Pons (tissue), 1 donor: ENCODE data around the gene CD160.
"Not testable (repeated sequence)": the region's sequence is repeated elsewhere in the genome, so short reads cannot be mapped to it uniquely, and the experiment has no call there.

Experiments
- DNase-seq: peaks from one replicate; pipeline ENCODE4 v3.0.0-alpha.2; 2016; ENCODE audit warnings: low spot score

Gene CD160

GRCh38 chr1:145758575-145758974 lies 39.3 kb downstream of the CD160 start:
- DNase-seq, result no peak

GRCh38 chr1:145759721-145760120 lies 40.4 kb downstream of the CD160 start:
- DNase-seq, result no peak

GRCh38 chr1:145760395-145760949 lies 41.2 kb downstream of the CD160 start:
- not testable (repeated sequence) for DNase-seq

GRCh38 chr1:145761498-145761897 lies 42.2 kb downstream of the CD160 start:
- not testable (repeated sequence) for DNase-seq

DNA sequence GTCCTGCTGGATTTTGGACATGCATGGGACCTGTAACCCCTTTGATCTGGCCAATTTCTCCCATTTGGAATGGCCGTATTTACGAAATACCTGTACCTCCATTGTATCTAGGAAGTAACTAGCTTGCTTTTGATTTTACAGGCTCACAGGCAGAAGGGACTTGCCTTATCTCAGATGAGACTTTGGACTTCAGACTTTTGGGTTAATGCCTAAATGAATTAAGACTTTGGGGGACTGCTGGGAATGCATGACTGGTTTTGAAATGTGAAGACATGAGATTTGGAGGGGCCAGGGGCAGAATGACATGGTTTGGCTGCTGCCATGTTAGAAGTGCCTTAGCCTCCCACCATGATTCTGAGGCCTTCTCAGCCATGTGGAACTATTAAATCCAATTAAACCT lies 42.7 kb downstream of the CD160 start:
- not testable (repeated sequence) for DNase-seq

GRCh38 chr1:145764231-145764940 lies 45.1 kb downstream of the CD160 start:
- not testable (repeated sequence) for DNase-seq

DNA sequence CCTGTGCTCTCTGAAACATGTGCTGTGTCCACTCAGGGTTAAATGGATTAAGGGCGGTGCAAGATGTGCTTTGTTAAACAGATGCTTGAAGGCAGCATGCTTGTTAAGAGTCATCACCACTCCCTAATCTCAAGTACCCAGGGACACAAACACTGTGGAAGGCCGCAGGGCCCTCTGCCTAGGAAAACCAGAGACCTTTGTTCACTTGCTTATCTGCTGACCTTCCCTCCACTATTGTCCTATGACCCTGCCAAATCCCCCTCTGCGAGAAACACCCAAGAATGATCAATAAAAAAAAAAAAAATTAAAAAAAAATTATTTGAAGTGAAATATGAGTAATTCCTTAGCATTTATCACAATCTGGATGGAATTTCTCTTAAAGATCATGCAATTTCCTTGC lies 45.8 kb downstream of the CD160 start:
- DNase-seq, result not testable (repeated sequence)

- DNase-seq, result not testable (repeated sequence)
These were observed 46.5 kb downstream of the CD160 start for GRCh38 chr1:145765585-145766360.

DNA sequence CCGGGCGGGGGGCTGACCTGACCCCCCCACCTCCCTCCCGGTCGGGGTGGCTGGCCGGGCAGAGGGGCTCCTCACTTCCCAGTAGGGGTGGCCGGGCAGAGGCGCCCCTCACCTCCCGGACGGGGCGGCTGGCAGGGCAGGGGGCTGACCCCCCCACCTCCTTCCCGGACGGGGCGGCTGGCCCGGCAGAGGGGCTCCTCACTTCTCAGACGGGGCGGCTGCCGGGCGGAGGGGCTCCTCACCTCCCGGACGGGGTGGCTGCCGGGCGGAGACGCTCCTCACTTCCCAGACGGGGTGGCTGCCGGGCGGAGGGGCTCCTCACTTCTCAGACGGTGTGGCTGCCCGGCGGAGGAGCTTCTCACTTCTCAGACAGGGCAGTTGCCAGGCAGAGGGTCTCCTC lies 47.6 kb downstream of the CD160 start:
- not testable (repeated sequence) for DNase-seq

GRCh38 chr1:145768004-145768403 lies 48.7 kb downstream of the CD160 start:
- not testable (repeated sequence) for DNase-seq

DNA sequence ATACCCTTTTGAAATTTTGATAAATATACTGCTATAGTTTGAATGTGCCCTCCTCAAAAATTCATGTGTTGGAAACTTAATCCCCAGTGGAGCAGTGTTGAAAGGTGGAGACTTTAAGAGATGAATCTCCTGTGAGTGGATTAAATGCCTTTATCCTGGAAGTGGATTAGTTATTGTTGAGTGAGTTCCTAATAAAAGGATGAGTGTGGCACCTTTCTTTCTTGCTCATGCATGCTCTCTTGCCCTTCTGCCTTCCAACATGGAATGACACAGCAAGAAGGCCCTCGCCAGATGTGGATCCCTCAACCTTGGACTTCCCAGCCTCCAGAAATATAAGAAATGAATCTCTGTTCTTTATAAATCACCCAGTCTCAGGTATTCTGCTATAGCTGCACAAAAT lies 51.8 kb downstream of the CD160 start:
- DNase-seq, result no peak

- no peak for DNase-seq
These were observed 54.1 kb downstream of the CD160 start for GRCh38 chr1:145773423-145773822.

GRCh38 chr1:145777357-145778145 lies 58.3 kb downstream of the CD160 start:
- DNase-seq, result no peak

DNA sequence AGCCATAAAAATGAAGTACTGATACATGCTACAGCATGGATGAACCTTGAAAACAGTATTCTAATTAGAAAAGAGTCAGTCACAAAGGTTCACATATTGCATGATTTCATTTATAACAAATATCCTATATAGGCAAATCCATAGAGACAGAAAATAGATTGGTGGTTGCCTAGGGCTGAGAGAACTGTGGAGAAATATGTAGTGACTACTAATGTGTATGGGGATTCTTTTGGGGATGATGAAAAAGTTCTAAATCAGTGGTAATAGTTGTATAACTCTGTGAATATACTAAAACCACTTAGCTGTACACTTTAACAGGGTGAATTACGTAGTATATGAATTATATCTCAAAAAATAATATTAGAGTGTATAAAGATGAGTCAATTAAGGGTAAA lies 58.8 kb downstream of the CD160 start:
- DNase-seq, result no peak

GRCh38 chr1:145782272-145783099 lies 63.2 kb downstream of the CD160 start:
- no peak for DNase-seq

- DNase-seq, result no peak
These were observed 65.1 kb downstream of the CD160 start for GRCh38 chr1:145784409-145784808.

- no peak for DNase-seq
These were observed 66.2 kb downstream of the CD160 start for GRCh38 chr1:145785547-145785946.

- no peak for DNase-seq
These were observed 67.0 kb downstream of the CD160 start for GRCh38 chr1:145786271-145786670.

- no peak for DNase-seq
These were observed 69.3 kb downstream of the CD160 start for GRCh38 chr1:145788580-145788979.
